Motor neuron (in vitro differentiated cells): ENCODE results near the gene FADS1. TPM values are rescaled to one million over a fixed set of nuclear protein-coding genes. Genes with fewer than 3 reads are reported as not detected.

Experiments
- ATAC-seq, 8 experiments: fragments of 200-7000 bp; cut with Tn5 transposase; replicated peaks in 6 of 8; 2 replicates each; pipeline ENCODE4 v1.8.0; 2021; ENCODE audit warnings: mild to moderate bottlenecking in 8 of 8, moderate library complexity in 8 of 8
- H3K27ac ChIP-seq, 2 donors: fragments of 250-450 bp; sonication (Bioruptor Pico); 2 replicates each; pipeline ENCODE4 v1.9.0; 2021; ENCODE audit warnings: antibody characterized with exemption in 2 of 2, mild to moderate bottlenecking in 2 of 2, moderate library complexity in 1 of 2
- H3K4me1 ChIP-seq, 2 donors: fragments of 250-450 bp; sonication (Bioruptor Pico); replicated peaks in 1 of 2; 2 replicates each; pipeline ENCODE4 v1.6.1; 2021; ENCODE audit warnings: antibody characterized with exemption in 2 of 2, mild to moderate bottlenecking in 2 of 2, moderate library complexity in 1 of 2
- H3K4me3 ChIP-seq, 5 donors: fragments of 250-450 bp; sonication (Bioruptor Pico); 2 replicates each; pipeline ENCODE4 v1.9.0; 2021; ENCODE audit warnings: antibody characterized with exemption in 5 of 5, mild to moderate bottlenecking in 5 of 5, moderate library complexity in 4 of 5
- WGBS, 10 experiments: fragments of 450-650 bp; shearing (Covaris generic); methylation state at CpG; one replicate each; pipeline ENCODE4 v1.0.0; 2022; 5-methylcytosine and 5-hydroxymethylcytosine counted together
- in situ Hi-C, 9 experiments: fragments of 400-800 bp; cut with MboI; loops; one replicate each; pipeline ENCODE4 v1.15.0; 2021; ENCODE audit warnings: low sequenced_read_pairs in 9 of 9, low pct_unique_long_range_greater_than_20kb in 2 of 9; ENCODE audit not compliant: unreplicated experiment in 9 of 9
- total RNA-seq, 8 experiments: library from RNA; unstranded; fragments of 300-600 nt; gene quantifications; 2 replicates each; pipeline versions ENCODE4 v1.2.3 to v1.2.4, GENCODE V29; 2022

FADS1 gene
- total RNA-seq, 8 experiments from 2014 or later: 55.0 to 165 (median 116) TPM

DNA sequence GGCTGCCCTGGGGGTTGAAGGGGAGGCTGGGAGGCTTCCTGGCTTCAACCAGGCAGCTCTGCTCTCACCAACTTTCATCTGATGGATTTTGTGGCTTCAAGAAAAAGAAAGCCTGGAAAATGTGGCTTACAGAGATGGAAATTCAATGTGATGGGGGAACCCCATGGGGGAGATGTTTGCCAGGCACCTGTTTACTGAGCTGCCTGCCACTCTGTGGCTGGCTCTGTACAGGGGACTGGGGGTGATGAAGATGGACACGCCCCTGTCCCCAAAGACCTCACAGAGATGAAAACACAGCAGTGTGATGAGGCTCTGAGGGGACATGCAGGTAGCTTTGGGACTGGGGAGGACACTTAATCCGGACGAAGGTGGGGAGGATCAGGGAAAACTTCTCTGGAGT lies 34.5 kb downstream of the FADS1 start:
- in situ Hi-C loops: loop anchor here in 1 of 9 experiments (25.0 kb wide), 1 partner anchor 330 kb away; the partner anchor contains the start of gene INCENP
- Histone ChIP-seq H3K27ac (no peak overlapping the region), H3K4me1 (peaks cover 0 to 1% of the 10 kb centered on the region in 2 donors), H3K4me3 (no peak overlapping the region)
- 92 to 100% (median 98%) methylated on average over 2 to 3 of the region's 3 CpGs; no CpG with 5 or more reads in 6 of the 10 experiments for WGBS, 10 experiments
- no peak for ATAC-seq

DNA sequence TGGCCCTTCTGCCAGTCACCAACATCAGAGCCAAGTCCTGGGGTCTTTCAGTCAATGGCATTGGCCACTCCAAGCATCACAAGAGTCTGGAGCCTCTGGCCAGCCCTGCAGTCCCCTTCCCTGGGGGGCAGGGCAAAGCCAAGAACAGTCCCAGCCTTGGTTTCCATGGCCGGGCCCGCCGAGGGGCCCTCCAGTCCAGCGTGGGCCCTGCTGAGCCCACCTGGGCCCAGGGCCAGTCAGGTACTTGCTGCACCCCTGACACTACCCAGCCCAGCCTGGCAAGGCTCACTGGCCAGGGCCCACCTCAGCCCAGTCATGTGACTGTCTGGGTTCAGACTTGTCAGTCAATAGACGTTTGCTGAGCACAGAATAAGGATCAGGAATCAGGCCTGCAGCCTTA lies 35.2 kb downstream of the FADS1 start:
- no peak overlapping the region for H3K27ac ChIP-seq
- no peak for ATAC-seq
- peaks cover 0 to 3% of the 10 kb centered on the region in 2 donors for H3K4me1 ChIP-seq
- H3K4me3 ChIP-seq: no peak overlapping the region
- in situ Hi-C loops: loop anchor here in 1 of 9 experiments (25.0 kb wide), 1 partner anchor 331 kb away; the partner anchor contains the start of gene INCENP
- 100% methylated on average over 1 to 3 of the region's 5 CpGs; no CpG with 5 or more reads in 8 of the 10 experiments for WGBS, 10 experiments

DNA sequence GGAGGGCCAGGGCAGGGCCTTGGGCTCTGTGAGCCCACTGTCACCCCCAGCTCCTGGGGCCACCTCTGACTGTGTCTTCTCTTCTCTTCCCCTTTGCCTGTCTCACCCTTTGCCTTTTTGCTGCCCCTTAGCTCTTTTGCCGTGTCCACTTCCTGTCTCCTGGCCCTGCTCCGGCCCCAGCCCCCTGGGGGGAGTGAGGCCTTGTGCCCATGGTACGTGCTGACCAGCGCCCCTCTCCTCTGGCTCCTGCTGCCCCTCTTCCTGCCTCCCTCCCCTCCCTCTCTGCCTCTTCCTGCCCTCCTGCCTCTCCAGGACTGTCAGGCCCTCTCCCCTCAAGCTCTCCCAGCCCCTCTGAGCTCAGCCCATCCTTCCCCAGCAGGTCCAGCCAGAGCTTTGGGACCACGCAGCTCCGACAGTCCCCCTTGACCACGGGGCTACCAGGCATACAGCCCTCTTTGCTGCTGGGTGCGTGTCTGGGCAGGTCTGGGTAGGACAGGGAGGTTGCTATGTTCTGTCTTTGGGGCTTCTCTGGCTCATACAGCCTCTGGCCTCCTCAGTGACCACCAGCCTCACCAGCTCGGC lies 36.1 kb downstream of the FADS1 start:
- in situ Hi-C loops: loop anchor here in 1 of 9 experiments (25.0 kb wide), 1 partner anchor 332 kb away; the partner anchor contains the start of gene INCENP
- no peak overlapping the region for H3K27ac ChIP-seq
- ATAC-seq: no peak

DNA sequence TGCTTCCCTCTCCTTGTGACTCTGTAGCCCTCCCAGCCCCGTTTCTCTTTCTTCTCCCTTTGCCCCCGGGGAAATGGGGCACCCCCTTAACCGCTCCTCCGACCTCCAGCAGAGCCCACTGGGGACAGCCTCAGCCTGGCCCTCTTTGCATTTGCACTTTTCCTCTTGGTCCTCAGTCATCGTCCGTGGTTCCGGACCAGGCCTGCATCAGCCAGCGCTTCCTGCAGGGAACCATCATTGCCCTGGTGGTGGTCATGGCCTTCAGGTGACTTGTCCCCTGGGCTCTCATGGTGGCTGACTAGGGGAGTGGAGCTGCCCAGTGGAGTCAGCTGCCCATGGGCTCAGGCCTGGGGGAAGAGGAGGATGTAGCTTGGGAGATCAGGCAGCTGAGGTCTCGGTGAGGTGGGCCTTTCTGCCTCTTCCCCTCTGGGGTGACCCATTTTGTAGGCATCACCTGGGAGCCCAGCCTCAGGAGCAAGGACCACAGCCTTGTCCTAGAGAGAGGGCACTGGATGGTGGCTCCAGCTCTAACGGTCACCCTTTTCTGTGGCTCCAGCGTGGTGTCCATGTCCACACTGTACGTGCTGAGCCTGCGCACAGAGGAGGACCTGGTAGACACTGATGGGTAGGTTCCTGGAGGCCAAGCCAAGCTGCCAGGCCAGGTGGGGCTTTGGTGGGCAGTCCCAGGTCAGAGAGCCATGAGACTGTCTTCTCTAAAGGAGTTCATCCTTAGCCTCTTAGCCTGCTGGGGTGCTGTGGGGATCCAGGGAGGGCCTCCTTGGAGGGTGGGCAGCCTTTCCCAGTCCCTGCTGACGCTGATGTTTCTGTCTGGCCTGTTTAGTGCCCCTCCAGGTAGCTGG lies 36.9 kb downstream of the FADS1 start:
- no peak for ATAC-seq
- Histone ChIP-seq H3K4me1 (peaks cover 0 to 5% of the 10 kb centered on the region in 2 donors), H3K4me3 (no peak overlapping the region), H3K27ac (no peak overlapping the region)
- WGBS, 10 experiments: 60 to 100% (median 89%) methylated on average over 1 to 5 of the region's 14 CpGs; no CpG with 5 or more reads in 7 of the 10 experiments
- in situ Hi-C loops: loop anchor here in 1 of 9 experiments (25.0 kb wide), 1 partner anchor 332 kb away; the partner anchor contains the start of gene INCENP

More for the DNA sequence above, 36.1 kb downstream of the FADS1 start:
- 60 to 100% methylated on average over 1 of the region's 9 CpGs; no CpG with 5 or more reads in 8 of the 10 experiments for WGBS, 10 experiments
- Histone ChIP-seq H3K4me3 (no peak overlapping the region), H3K4me1 (peaks cover 0 to 5% of the 10 kb centered on the region in 2 donors)

DNA sequence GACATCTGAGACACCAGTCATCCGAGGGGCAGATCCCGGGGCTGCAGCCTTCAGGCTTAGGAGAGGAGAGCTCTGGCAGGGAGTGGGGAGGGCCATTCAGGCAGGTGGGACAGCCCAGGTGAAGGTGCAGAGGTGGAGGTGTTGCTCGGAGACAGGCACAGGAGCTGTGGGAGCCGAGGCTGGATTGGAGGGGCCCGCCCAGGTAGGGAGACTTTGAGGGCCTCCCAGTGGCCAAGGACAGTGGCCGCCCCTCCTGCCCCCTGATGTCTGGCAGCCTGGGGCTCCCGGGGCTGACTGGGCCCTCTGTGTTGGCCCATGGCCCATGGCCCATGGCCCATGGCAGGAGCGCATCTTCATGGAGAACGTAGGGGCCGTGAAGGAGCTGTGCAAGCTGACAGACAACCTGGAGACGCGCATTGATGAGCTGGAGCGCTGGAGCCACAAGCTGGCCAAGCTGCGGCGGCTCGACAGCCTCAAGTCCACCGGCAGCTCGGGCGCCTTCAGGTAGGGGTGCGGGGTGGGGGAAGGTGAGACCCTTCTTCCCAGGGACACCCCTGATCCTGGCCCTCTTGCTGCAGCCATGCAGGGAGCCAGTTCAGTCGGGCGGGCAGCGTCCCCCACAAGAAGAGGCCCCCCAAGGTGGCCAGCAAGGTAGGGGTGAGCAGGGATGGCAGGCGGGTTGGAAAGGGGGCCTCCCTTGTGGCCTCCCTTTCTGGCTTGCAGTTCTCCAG lies 37.7 kb downstream of the FADS1 start:
- no peak overlapping the region for H3K4me3 ChIP-seq
- in situ Hi-C loops: loop anchor here in 1 of 9 experiments (25.0 kb wide), 1 partner anchor 333 kb away; the partner anchor contains the start of gene INCENP
- WGBS, 10 experiments: 0 to 96% (median 78%) methylated on average over 1 to 4 of the region's 24 CpGs; no CpG with 5 or more reads in 5 of the 10 experiments

DNA sequence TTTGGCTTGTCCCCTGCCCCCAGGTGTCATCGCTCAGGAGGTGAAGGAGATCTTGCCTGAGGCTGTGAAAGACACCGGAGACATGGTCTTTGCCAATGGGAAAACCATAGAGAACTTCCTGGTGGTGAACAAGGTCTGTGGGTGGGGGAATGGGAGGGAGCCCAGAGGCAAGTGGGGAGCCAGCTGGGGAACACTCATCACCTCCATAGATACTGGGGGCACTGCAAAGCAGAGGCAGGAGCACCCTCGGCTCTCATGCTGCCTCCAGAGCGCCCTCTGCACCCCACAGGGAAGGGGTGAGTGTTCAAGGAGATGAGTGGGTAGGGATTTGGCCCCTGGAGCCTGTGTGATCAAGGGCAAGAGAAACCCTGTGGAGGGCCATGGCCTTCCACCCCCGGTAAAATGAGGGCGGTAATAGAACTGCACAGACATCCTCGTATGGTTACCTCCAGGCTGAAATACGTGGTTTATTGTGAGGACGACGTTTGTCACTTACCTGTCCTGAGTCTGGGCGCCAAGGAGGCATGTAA lies 38.4 kb downstream of the FADS1 start:
- no peak for ATAC-seq
- Histone ChIP-seq H3K4me3 (no peak overlapping the region), H3K4me1 (peaks cover 3 to 18% of the 10 kb centered on the region in 2 donors), H3K27ac (no peak overlapping the region)
- 70 to 100% (median 94%) methylated on average over 2 to 4 of the region's 11 CpGs; no CpG with 5 or more reads in 4 of the 10 experiments for WGBS, 10 experiments
- in situ Hi-C loops: loop anchor here in 1 of 9 experiments (25.0 kb wide), 1 partner anchor 334 kb away; the partner anchor contains the start of gene INCENP

More for the DNA sequence above, 37.7 kb downstream of the FADS1 start:
- Histone ChIP-seq H3K27ac (no peak overlapping the region), H3K4me1 (peaks cover 0 to 11% of the 10 kb centered on the region in 2 donors)
- no peak for ATAC-seq

DNA sequence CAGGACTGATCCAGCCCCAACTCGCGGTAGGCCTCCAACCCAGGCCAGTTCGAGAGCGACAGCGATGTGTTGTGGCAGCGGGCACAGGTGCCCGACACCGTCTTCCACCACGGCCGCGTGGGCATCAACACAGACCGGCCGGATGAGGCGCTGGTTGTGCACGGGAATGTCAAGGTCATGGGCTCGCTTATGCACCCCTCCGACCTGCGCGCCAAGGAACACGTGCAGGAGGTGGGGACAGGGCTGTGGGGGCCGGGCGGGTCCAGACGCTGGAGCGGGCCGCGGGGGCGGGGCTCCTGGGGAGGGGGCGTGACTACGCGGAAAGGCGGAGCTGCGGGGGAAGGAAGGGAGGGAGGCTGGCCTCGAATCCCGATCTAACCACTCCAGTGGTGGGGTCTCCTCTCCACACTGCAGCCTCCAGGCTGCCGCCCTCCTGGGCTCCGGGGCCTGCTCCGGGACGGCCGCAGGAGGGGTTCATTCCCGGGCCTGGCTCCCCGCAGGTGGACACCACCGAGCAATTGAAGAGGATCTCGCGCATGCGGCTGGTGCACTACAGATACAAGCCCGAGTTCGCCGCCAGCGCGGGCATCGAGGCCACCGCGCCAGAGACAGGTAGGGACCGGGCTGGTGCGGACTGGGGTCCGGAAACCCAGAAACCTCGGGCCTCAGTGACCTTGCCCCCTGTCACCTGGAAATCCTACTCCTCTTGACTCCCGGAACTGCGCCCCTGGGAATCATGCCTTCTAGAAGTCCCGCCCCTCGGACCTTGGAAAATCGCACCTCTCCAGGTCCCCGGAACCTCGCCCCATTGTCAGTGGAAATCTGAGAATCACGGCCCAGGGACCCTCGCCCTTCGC lies 39.3 kb downstream of the FADS1 start:
- ATAC-seq: peak in 5 of 8 experiments; percentile 11 to 68 (median 33)
- H3K27ac ChIP-seq: no peak overlapping the region
- in situ Hi-C loops: loop anchor here in 1 of 9 experiments (25.0 kb wide), 1 partner anchor 335 kb away; the partner anchor contains the start of gene INCENP
- H3K4me3 ChIP-seq: no peak overlapping the region
- peaks cover 4 to 27% of the 10 kb centered on the region in 2 donors for H3K4me1 ChIP-seq
- WGBS, 10 experiments: 40 to 87% (median 80%) methylated on average over 1 to 3 of the region's 67 CpGs; no CpG with 5 or more reads in 7 of the 10 experiments

DNA sequence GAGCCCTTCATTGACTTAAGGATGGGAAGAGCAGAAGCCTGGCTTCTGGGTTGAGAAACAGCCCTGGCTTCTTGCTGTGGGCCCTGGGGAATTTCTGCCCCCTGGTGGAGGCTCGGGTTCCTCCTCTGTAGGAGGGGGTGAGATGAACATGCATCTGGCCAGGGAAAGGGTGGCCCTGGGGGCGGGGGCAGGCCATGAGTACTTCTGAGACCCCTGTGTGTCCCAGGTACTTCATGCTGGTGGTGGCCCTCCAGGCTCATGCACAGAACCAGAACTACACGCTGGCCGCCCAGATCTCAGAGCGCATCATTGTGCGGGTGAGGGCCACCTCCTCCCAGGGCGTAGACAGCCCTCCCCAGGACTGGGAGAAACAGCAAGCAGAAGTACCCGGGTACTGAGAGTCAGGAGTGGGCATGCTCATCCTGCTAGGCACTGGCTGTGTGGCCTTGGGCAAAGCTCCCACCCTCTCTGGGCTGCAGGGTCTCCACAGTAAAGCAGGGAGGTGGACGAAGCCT lies 40.2 kb downstream of the FADS1 start:
- ATAC-seq: peak in 6 of 8 experiments; percentile 2 to 77 (median 24)
- in situ Hi-C loops: loop anchor here in 1 of 9 experiments (25.0 kb wide), 1 partner anchor 336 kb away; the partner anchor contains the start of gene INCENP
- Histone ChIP-seq H3K4me3 (no peak overlapping the region), H3K4me1 (peaks cover 11 to 35% of the 10 kb centered on the region in 2 donors), H3K27ac (no peak overlapping the region)
- 20 to 100% (median 75%) methylated on average over 1 to 2 of the region's 9 CpGs; no CpG with 5 or more reads in 6 of the 10 experiments for WGBS, 10 experiments

DNA sequence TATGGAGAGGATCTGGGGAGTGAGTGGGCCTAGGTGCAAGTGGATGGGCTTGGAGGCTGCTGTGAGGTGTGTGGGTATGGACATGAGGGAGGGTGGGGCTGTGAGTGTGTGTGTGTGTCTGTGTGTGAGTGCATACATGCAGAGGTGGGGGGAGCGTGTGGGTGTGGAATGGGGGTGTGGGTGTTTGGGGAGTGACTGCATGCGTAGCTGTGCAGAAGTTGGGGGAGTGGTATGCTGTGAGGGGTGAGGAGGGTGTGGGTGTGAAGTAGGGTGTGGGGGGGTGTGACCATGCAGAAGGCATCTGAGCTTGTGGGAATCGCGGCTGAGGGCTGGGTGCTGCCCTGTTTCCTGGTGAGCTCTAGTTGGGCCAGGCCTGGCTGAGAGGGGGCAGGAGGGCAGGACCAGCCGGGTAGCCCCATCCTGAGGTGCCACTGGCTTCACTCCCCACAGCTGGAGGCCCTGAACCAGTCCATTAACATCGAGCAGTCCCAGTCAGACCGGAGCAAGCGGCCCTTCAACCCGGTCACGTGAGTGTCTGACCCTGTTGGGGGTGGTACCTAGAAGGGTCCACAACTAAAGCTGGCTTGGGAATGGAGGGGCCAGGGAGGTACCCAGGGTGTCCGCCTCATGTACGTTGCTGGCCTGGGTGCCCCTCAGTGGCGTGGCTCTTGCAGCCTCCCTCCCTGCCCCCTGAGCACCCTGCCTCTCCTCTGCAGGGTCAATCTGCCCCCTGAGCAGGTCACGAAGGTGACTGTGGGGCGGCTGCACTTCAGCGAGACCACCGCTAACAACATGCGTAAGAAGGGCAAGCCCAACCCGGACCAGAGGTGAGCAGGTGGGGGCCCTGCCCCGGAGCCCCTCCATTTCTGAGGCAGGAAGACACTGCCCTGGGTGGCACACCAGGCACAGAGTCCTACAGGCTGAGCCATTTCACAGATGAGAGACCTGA lies 40.9 kb downstream of the FADS1 start:
- in situ Hi-C loops: loop anchor here in 1 of 9 experiments (25.0 kb wide), 1 partner anchor 336 kb away; the partner anchor contains the start of gene INCENP
- no peak overlapping the region for H3K27ac ChIP-seq

DNA sequence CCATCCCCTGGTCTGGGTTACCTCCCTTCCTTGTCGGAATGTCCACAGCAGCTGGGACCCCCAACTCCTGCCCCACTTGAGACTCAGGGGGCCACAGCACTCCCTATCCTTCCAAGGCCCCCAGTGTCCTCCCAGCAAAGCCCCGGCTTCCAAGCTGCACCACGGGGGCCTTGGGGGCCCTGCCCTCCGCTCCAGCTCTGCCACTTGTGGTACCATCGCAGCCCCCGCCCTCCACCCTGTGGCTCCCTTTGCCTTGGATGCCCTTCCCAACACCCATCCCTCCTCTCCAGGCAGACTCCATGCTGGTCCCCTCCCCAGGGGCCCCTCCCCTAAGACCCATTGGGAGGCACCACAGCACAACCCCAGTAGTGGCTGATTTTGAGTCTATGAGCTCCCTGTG lies 41.7 kb downstream of the FADS1 start:
- H3K4me3 ChIP-seq: no peak overlapping the region
- peak in 2 of 8 experiments; percentile 2 to 3 for ATAC-seq
- H3K27ac ChIP-seq: no peak overlapping the region
- peaks cover 11 to 35% of the 10 kb centered on the region in 2 donors for H3K4me1 ChIP-seq
- in situ Hi-C loops: loop anchor here in 1 of 9 experiments (25.0 kb wide), 1 partner anchor 337 kb away; the partner anchor contains the start of gene INCENP
- no CpG with 5 or more reads among the region's 6 CpGs for WGBS, 10 experiments

More for the DNA sequence above, 40.9 kb downstream of the FADS1 start:
- 80 to 100% (median 90%) methylated on average over 1 to 4 of the region's 20 CpGs; no CpG with 5 or more reads in 5 of the 10 experiments for WGBS, 10 experiments
- H3K4me1 ChIP-seq: peaks cover 11 to 35% of the 10 kb centered on the region in 2 donors
- H3K4me3 ChIP-seq: no peak overlapping the region
- ATAC-seq: peak in 3 of 8 experiments; percentile 19 to 78 (median 69)
